GM12872 (cell line): Measurements from ENCODE around the gene DENND4A.
A peak's percentile ranks its signal among the peaks of the same experiment; 100 is the strongest.

Experiments
- CTCF ChIP-seq: IDR thresholded peaks from 3 replicates; pipeline ENCODE4 v1.5.1; 2011; ENCODE audit warnings: low read depth, mild to moderate bottlenecking, low read length, moderate library complexity; ENCODE audit not compliant: insufficient read depth

Gene DENND4A

GRCh38 chr15:65824941-65825544, 33.0 kb upstream of the DENND4A start:
- TF ChIP-seq CTCF, result no peak

GRCh38 chr15:65824031-65824743, 32.1 kb upstream of the DENND4A start:
- peak; percentile 81 for TF ChIP-seq CTCF

DNA sequence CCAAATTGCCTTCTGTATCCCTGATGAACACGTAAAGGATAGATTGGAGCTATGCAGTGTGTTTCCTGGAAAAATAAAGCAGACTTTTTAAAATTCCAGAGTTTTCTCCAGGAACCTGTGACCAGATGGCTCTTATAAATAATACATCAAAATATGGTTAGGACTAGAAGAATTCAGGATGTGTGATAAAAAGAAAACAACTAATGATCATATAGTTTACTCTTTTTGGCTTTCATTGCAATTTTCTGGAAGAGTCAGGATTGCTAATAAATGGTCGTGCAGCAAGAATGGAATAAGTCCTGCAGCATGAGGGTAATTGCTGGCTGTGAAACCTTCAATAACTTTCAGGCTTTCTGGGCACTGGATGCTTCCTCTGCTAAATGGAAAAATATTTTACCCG, 30.2 kb upstream of the DENND4A start:
- TF ChIP-seq CTCF, result no peak

GRCh38 chr15:65821070-65821469, 29.0 kb upstream of the DENND4A start:
- no peak for TF ChIP-seq CTCF

- TF ChIP-seq CTCF, result no peak
Observed at GRCh38 chr15:65819563-65819960, 27.5 kb upstream of the DENND4A start.

- no peak for TF ChIP-seq CTCF
Observed at GRCh38 chr15:65818927-65819562, 27.0 kb upstream of the DENND4A start.

DNA sequence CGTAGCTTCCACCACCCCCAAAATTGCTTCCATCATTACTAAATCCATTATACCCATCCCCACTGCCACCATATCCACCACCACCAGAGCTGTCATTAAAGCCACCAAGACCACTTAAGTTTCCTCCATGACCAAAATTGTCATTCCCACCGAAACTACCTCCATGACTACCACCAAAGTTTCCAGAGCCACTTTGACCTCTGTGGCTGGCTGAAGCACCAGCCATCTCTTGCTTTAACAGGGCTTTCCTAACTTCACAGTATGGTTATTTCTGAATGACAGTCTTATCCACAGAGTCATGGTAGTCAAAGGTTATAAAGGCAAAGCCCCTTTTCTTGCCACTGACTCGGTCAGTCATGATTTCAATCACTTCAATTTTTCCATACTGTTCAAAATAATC, 24.3 kb upstream of the DENND4A start:
- no peak for TF ChIP-seq CTCF
